ENCODE results near the gene FLCN.

Gene FLCN

DNA sequence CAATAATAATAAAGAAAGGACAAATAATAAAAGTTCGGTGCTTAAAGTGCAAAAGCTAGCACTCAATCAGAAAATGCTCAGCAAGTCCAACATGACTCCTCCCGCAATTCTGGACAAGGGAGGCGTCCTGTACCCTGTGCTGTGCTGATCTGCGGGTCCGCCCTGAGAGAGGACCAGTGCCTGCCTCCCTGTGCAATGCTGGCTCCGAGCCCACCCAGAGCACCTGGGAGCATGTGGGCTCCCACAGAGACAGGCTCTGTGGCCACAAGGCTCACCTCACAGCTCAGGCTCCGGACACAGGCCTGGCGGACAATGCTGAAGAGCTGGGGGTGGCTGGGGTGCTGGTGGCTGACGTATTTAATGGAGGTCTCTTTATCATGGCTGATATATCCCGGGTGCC is 11.1 kb downstream of the FLCN start:
- H3K9me3 ChIP-seq, result no peaks in the 10 kb centered on the region
- H3K36me3 ChIP-seq, result peaks cover 5% of the 10 kb centered on the region
- H3K4me3 ChIP-seq (ENCODE audit: low read depth, low read length), result no peak overlapping the region
- H3K27me3 ChIP-seq, result no peaks in the 10 kb centered on the region
- TF ChIP-seq, protein P1, sequence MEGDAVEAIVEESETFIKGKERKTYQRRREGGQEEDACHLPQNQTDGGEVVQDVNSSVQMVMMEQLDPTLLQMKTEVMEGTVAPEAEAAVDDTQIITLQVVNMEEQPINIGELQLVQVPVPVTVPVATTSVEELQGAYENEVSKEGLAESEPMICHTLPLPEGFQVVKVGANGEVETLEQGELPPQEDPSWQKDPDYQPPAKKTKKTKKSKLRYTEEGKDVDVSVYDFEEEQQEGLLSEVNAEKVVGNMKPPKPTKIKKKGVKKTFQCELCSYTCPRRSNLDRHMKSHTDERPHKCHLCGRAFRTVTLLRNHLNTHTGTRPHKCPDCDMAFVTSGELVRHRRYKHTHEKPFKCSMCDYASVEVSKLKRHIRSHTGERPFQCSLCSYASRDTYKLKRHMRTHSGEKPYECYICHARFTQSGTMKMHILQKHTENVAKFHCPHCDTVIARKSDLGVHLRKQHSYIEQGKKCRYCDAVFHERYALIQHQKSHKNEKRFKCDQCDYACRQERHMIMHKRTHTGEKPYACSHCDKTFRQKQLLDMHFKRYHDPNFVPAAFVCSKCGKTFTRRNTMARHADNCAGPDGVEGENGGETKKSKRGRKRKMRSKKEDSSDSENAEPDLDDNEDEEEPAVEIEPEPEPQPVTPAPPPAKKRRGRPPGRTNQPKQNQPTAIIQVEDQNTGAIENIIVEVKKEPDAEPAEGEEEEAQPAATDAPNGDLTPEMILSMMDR (IDR thresholded peaks at IDR 0.05; ENCODE audit: low read depth, low read length), result no peak
- DNase-seq, result no peak
- H3K4me1 ChIP-seq, result peaks cover 10% of the 10 kb centered on the region

DNA sequence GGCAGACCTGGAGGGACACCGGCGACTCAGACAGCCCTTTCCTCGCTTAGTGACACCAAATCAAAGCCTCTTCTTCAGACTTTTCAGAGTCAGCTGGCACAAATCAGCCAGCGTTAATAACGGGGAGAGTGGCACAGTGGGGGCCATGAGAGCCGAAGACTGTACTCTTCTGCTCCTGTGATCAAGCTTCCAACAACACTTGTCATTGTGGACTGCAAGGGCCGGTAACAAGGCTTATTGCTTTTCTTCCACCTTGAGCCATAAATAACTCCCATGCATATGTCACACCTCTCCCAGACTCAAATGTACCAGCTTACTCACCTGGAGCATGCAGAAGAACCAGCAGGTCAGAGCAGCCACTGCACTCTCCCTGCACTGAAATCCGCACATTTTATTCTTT is 12.8 kb downstream of the FLCN start:
- TF ChIP-seq, protein P1 (IDR thresholded peaks at IDR 0.05; ENCODE audit: low read depth, low read length), result no peak
- no peaks in the 10 kb centered on the region for H3K9me3 ChIP-seq
- peaks cover 5% of the 10 kb centered on the region for H3K36me3 ChIP-seq
- H3K4me3 ChIP-seq (ENCODE audit: low read depth, low read length), result no peak overlapping the region
- peaks cover 10% of the 10 kb centered on the region for H3K4me1 ChIP-seq
- H3K27me3 ChIP-seq, result no peaks in the 10 kb centered on the region
- no peak for DNase-seq

DNA sequence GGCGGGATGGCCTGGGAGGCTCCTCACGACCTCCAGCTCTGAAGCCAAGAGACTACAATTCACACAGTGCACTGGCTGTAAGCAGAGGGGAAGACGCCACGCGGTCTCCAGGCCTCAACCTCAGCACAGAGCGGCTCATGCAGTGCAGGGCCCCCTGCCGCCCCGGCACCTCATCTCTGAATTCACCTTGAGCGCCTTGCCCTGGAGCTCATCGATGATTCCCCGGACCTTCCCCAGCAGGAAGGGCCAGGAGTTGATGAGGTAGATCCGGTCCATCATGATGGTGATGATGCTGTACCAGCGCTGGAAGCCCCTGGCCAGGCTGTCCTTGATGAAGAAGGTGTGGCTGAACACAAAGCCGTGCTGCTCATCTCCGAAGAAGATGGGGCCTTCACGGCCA is 13.2 kb downstream of the FLCN start:
- DNase-seq, result no peak
- Histone ChIP-seq H3K4me3 (ENCODE audit: low read depth, low read length) (no peak overlapping the region), H3K4me1 (peaks cover 7% of the 10 kb centered on the region; the same call in 1 of the 2 replicates), H3K27me3 (no peaks in the 10 kb centered on the region), H3K9me3 (no peaks in the 10 kb centered on the region), H3K36me3 (peaks cover 5% of the 10 kb centered on the region)
- TF ChIP-seq, protein P1 (IDR thresholded peaks at IDR 0.05; ENCODE audit: low read depth, low read length), result no peak

DNA sequence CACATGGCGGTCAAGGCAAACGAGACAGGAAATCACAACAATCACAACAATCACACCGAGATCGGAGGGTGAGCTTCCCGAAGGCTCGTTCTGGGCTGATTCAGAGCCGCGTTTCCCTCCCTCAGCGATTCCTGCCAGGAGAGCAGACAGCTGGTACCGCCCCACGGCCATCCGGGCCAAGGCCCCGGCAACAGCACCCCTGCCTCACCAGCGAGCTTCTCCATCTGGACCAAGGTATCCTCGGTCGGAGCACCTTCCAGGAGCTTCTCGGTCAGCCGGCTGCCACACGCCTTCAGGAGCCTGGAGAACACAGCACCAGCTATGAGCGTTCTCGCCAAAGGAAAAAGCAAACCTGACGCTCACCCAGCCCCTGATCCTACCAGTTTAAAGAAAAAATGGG is 15.6 kb downstream of the FLCN start:
- TF ChIP-seq, protein P1 (IDR thresholded peaks at IDR 0.05; ENCODE audit: low read depth, low read length), result no peak
- Histone ChIP-seq H3K9me3 (no peaks in the 10 kb centered on the region), H3K27me3 (no peaks in the 10 kb centered on the region), H3K36me3 (peaks cover 5% of the 10 kb centered on the region), H3K4me3 (ENCODE audit: low read depth, low read length) (no peak overlapping the region), H3K4me1 (no peaks in the 10 kb centered on the region)
- no peak for DNase-seq

DNA sequence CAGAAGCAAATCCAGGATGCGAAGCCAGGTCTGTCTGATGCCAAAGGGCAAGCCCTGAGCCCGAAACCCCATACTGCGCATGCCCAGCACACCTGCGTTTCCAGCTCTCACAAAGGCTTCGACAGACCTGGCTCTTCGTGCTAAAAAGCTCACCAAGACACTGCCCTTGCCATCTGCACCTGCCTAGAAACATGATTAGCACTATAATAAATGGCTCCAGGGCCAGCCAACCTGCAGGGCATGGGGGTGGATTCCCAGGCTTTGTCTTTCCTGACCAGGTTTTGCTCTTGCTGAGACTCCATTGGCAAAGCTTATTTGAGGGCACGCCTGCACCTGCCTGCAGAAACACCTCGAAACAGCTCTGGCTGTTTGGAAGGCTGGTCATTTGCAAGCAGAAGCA is 16.4 kb downstream of the FLCN start:
- no peaks in the 10 kb centered on the region for H3K4me1 ChIP-seq
- no peaks in the 10 kb centered on the region for H3K9me3 ChIP-seq
- no peaks in the 10 kb centered on the region for H3K27me3 ChIP-seq
- H3K36me3 ChIP-seq, result peaks cover 5% of the 10 kb centered on the region
- no peak overlapping the region for H3K4me3 ChIP-seq (ENCODE audit: low read depth, low read length)
- no peak for DNase-seq
- TF ChIP-seq, protein P1 (IDR thresholded peaks at IDR 0.05; ENCODE audit: low read depth, low read length), result no peak

DNA sequence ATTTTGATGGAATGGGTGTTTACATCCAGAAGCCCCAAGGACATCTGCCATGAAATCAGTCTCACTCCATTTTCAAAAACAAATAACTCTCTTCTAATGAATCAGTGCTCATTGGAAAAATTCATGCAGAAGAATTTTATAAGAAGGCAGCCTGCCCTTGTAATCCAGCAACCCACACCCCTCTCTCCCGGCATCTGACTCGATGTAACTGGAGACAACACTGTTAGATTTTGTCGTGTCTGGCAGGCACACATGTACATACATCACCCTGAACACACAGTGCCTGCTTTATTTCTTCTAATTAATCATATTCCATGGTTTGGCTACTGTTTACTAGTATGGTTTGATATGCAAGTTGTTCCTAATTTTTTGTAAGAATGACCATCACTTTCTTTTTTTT is 19.0 kb downstream of the FLCN start:
- DNase-seq, result no peak
- Histone ChIP-seq H3K27me3 (no peaks in the 10 kb centered on the region), H3K4me1 (no peaks in the 10 kb centered on the region), H3K36me3 (peaks cover 3% of the 10 kb centered on the region; the same call in 1 of the 2 replicates), H3K9me3 (no peaks in the 10 kb centered on the region), H3K4me3 (ENCODE audit: low read depth, low read length) (no peak overlapping the region)
- TF ChIP-seq, protein P1 (IDR thresholded peaks at IDR 0.05; ENCODE audit: low read depth, low read length), result no peak
